H1 (cell line): ENCODE data around the gene MICALL2. TPM values are rescaled to one million over a fixed set of nuclear protein-coding genes. Genes with fewer than 3 reads are reported as not detected.

Experiments
- CTCF ChIA-PET: fragments of 300-600 bp; sonication (Branson Sonifier 250); formaldehyde crosslinking; loops from one replicate; lab custom pipeline; 2021; ENCODE audit not compliant: partially characterized antibody; lab: Charles Lee
- POLR2A ChIA-PET: fragments of 300-600 bp; sonication (Branson Sonifier 250); formaldehyde crosslinking; loops from one replicate; lab custom pipeline; 2021; ENCODE audit warnings: inconsistent platforms; ENCODE audit not compliant: partially characterized antibody; lab: Charles Lee
- DNase-seq, 2 experiments: peaks; one replicate each; pipeline versions ENCODE4 v3.0.0 to v3.0.0-alpha.2; 2010 to 2022; ENCODE audit warnings: low spot score in 2 of 2, low read depth in 1 of 2, mixed read lengths in 1 of 2
- FAIRE-seq: peaks from 2 replicates; lab custom pipeline; 2011; peaks lifted over from hg19 to GRCh38; lab: Jason Lieb, UNC
- H2AFZ ChIP-seq: 2 replicates; pipeline ENCODE4 v1.8.1; 2012; ENCODE audit warnings: low read length, inconsistent platforms
- H2AK5ac ChIP-seq: 2 replicates; pipeline ENCODE4 v1.6.1; 2013; ENCODE audit warnings: low read depth, low read length
- H2BK120ac ChIP-seq: replicated peaks from 2 replicates; pipeline ENCODE3; 2013; ENCODE audit warnings: low read depth, low read length, inconsistent platforms
- H2BK12ac ChIP-seq: 2 replicates; pipeline ENCODE4 v1.6.1; 2013; ENCODE audit warnings: low read depth, low read length
- H2BK15ac ChIP-seq: 2 replicates; pipeline ENCODE4 v1.6.1; 2013; ENCODE audit warnings: low read length
- H2BK20ac ChIP-seq: 2 replicates; pipeline ENCODE4 v1.6.1; 2013; ENCODE audit warnings: low read length
- H2BK5ac ChIP-seq: 2 replicates; pipeline ENCODE4 v1.6.1; 2013; ENCODE audit warnings: low read depth, low read length
- H3K14ac ChIP-seq: 2 replicates; pipeline ENCODE4 v1.6.1; 2013; ENCODE audit warnings: inconsistent platforms; ENCODE audit not compliant: insufficient read length
- H3K18ac ChIP-seq: 2 replicates; pipeline ENCODE4 v1.6.1; 2013; ENCODE audit warnings: low read length; ENCODE audit errors: extremely low read depth
- H3K23ac ChIP-seq: 2 replicates; pipeline ENCODE4 v1.6.1; 2013; ENCODE audit warnings: inconsistent platforms; ENCODE audit not compliant: insufficient read length
- H3K23me2 ChIP-seq: 2 replicates; pipeline ENCODE4 v1.6.1; 2013; ENCODE audit warnings: low read depth, low read length
- H3K27ac ChIP-seq: 2 replicates; pipeline ENCODE4 v1.6.1; 2011; ENCODE audit warnings: low read depth, low read length, inconsistent platforms
- H3K27me3 ChIP-seq, 4 experiments: replicated peaks in 1 of 4; 1 replicate in 1 of 4; 2 replicates in 3 of 4; pipeline versions ENCODE4 v1.6.1 to v1.8.1; 2011 to 2013; ENCODE audit warnings: low read length in 3 of 4, mild to moderate bottlenecking in 3 of 4, inconsistent platforms in 2 of 4, mixed read lengths in 2 of 4, moderate library complexity in 1 of 4; ENCODE audit not compliant: control insufficient read depth in 3 of 4, insufficient read depth in 3 of 4; ENCODE audit errors: extremely low read depth in 1 of 4
- H3K36me3 ChIP-seq, 4 experiments: 2 replicates each; pipeline versions ENCODE4 v1.6.1 to v1.8.1; 2011 to 2013; ENCODE audit warnings: mild to moderate bottlenecking in 4 of 4, low read length in 3 of 4, moderate library complexity in 2 of 4, control low read depth in 1 of 4, inconsistent platforms in 1 of 4; ENCODE audit not compliant: insufficient read depth in 4 of 4, control insufficient read depth in 2 of 4
- H3K4ac ChIP-seq: replicated peaks from 2 replicates; pipeline ENCODE3; 2013; ENCODE audit warnings: low read length, low read depth, mixed read lengths, inconsistent platforms; ENCODE audit not compliant: insufficient read length
- H3K4me1 ChIP-seq, 4 experiments: replicated peaks in 1 of 4; 1 replicate in 1 of 4; 2 replicates in 3 of 4; pipeline versions ENCODE4 v1.6.1 to v1.8.1; 2011 to 2013; ENCODE audit warnings: low read length in 3 of 4, inconsistent platforms in 2 of 4, mixed read lengths in 1 of 4; ENCODE audit not compliant: insufficient read depth in 4 of 4, control insufficient read depth in 3 of 4
- H3K4me2 ChIP-seq, 2 experiments: 2 replicates each; pipeline versions ENCODE4 v1.6.1 to v1.8.1; 2011 to 2013; ENCODE audit warnings: low read depth in 2 of 2, low read length in 2 of 2, control low read depth in 1 of 2, inconsistent platforms in 1 of 2, mild to moderate bottlenecking in 1 of 2; ENCODE audit not compliant: insufficient read depth in 1 of 2
- H3K4me3 ChIP-seq, 4 experiments: fragments of 200-600, 300-600 bp in 1 of 4; sonication (generic), shearing (Covaris generic), sonication (Bioruptor Twin) in 1 of 4; 2 replicates each; pipeline versions ENCODE4 v1.5.1 to v1.8.1; 2011 to 2016; ENCODE audit warnings: low read length in 4 of 4, low read depth in 3 of 4, control low read depth in 2 of 4, inconsistent platforms in 2 of 4, mild to moderate bottlenecking in 2 of 4, mixed read lengths in 1 of 4, moderate library complexity in 1 of 4; ENCODE audit not compliant: insufficient read depth in 2 of 4; ENCODE audit errors: extremely low read depth in 1 of 4
- H3K56ac ChIP-seq: replicated peaks from 2 replicates; pipeline ENCODE3; 2013; ENCODE audit warnings: low read depth, mild to moderate bottlenecking, mixed read lengths, low read length, inconsistent platforms; ENCODE audit not compliant: insufficient read length
- H3K79me1 ChIP-seq: 2 replicates; pipeline ENCODE4 v1.6.1; 2013; ENCODE audit warnings: low read depth, low read length, control low read depth
- H3K79me2 ChIP-seq, 2 experiments: 2 replicates each; pipeline versions ENCODE4 v1.6.1 to v1.8.1; 2012 to 2013; ENCODE audit warnings: low read length in 2 of 2, mild to moderate bottlenecking in 2 of 2, inconsistent platforms in 1 of 2; ENCODE audit not compliant: insufficient read depth in 2 of 2, control insufficient read depth in 1 of 2
- H3K9ac ChIP-seq, 4 experiments: replicated peaks in 1 of 4; 1 replicate in 1 of 4; 2 replicates in 3 of 4; pipeline versions ENCODE4 v1.6.1 to v1.8.1; 2011 to 2013; ENCODE audit warnings: low read depth in 3 of 4, low read length in 3 of 4, control low read depth in 2 of 4, mild to moderate bottlenecking in 2 of 4, moderate library complexity in 2 of 4, inconsistent platforms in 1 of 4; ENCODE audit errors: extremely low read depth in 1 of 4
- H3K9me3 ChIP-seq, 2 experiments: 2 replicates each; pipeline versions ENCODE4 v1.6.1 to v1.8.1; 2012 to 2013; ENCODE audit warnings: mild to moderate bottlenecking in 2 of 2, moderate library complexity in 2 of 2, control low read depth in 1 of 2, inconsistent platforms in 1 of 2, low read depth in 1 of 2, low read length in 1 of 2, mixed read lengths in 1 of 2; ENCODE audit not compliant: insufficient read depth in 2 of 2
- H4K20me1 ChIP-seq, 2 experiments: replicated peaks in 1 of 2; 2 replicates each; pipeline versions ENCODE3 to v1.8.1; 2011 to 2013; ENCODE audit warnings: inconsistent platforms in 2 of 2, low read length in 2 of 2, mild to moderate bottlenecking in 1 of 2; ENCODE audit not compliant: insufficient read depth in 2 of 2, control insufficient read depth in 1 of 2
- H4K5ac ChIP-seq: 2 replicates; pipeline ENCODE4 v1.6.1; 2013; ENCODE audit warnings: low read length, low read depth, mixed read lengths, inconsistent platforms; ENCODE audit not compliant: insufficient read length
- H4K8ac ChIP-seq: 2 replicates; pipeline ENCODE4 v1.8.0; 2013; ENCODE audit warnings: mild to moderate bottlenecking, moderate library complexity, low read length, inconsistent platforms; ENCODE audit not compliant: insufficient read depth; ENCODE audit errors: extremely low read depth
- H4K91ac ChIP-seq: replicated peaks from 2 replicates; pipeline ENCODE3; 2013; ENCODE audit warnings: low read length, mixed read lengths, inconsistent platforms; ENCODE audit not compliant: insufficient read length
- ASH2L ChIP-seq: fragments of 200-600, 300-600 bp; sonication (generic); IDR thresholded peaks from one replicate; pipeline ENCODE4 v1.7.1; 2017; ENCODE audit warnings: low read length
- CHD1 ChIP-seq: IDR thresholded peaks from 2 replicates; pipeline ENCODE4 v1.6.1; 2012; ENCODE audit warnings: low read depth, low read length, improper control_type of control experiment
- CHD2 ChIP-seq: IDR thresholded peaks from 2 replicates; pipeline ENCODE4 v1.6.1; 2012; ENCODE audit warnings: low read length, improper control_type of control experiment
- CREB1 ChIP-seq: IDR thresholded peaks from 2 replicates; pipeline ENCODE4 v1.6.1; 2012; ENCODE audit warnings: inconsistent platforms
- CTBP2 ChIP-seq: IDR thresholded peaks from 2 replicates; pipeline ENCODE4 v1.7.0; 2011; ENCODE audit warnings: borderline replicate concordance, mild to moderate bottlenecking, moderate library complexity, mixed read lengths, low read length; ENCODE audit not compliant: insufficient read depth, insufficient read length
- EGR1 ChIP-seq: IDR thresholded peaks from 2 replicates; pipeline ENCODE4 v1.6.1; 2011; ENCODE audit warnings: low read depth, low read length, borderline replicate concordance
- EZH2 ChIP-seq: fragments of 200-600 bp; sonication (generic); IDR thresholded peaks from 2 replicates; pipeline ENCODE4 v1.7.1; 2012; ENCODE audit warnings: low read depth, mild to moderate bottlenecking, moderate library complexity, low read length, inconsistent platforms; ENCODE audit not compliant: severe bottlenecking
- FOSL1 ChIP-seq: IDR thresholded peaks from 2 replicates; pipeline ENCODE4 v1.6.1; 2011; ENCODE audit warnings: mild to moderate bottlenecking, low read depth, low read length, moderate library complexity; ENCODE audit not compliant: insufficient read depth
- HDAC2 ChIP-seq, 2 experiments: fragments of 300-600 bp in 1 of 2; sonication (generic) in 1 of 2; IDR thresholded peaks; 2 replicates each; pipeline ENCODE4 v1.6.1; 2011 to 2012; ENCODE audit warnings: low read depth in 2 of 2, low read length in 2 of 2, mild to moderate bottlenecking in 2 of 2, moderate library complexity in 2 of 2, borderline replicate concordance in 1 of 2, inconsistent platforms in 1 of 2
- PHF8 ChIP-seq: fragments of 200-600 bp; sonication (generic); conservative IDR thresholded peaks from 2 replicates; pipeline ENCODE4 v1.7.1; 2012; ENCODE audit warnings: low read depth, mild to moderate bottlenecking, inconsistent platforms, low read length, moderate library complexity
- RBBP5 ChIP-seq: IDR thresholded peaks from 2 replicates; pipeline ENCODE4 v1.7.1; 2012; ENCODE audit warnings: low read depth, mild to moderate bottlenecking, inconsistent platforms, low read length, moderate library complexity, borderline replicate concordance
- SIN3A ChIP-seq, 2 experiments: IDR thresholded peaks in 1 of 2; conservative IDR thresholded peaks in 1 of 2; 2 replicates each; pipeline ENCODE4 v1.6.1; 2011 to 2012; ENCODE audit warnings: low read length in 2 of 2, improper control_type of control experiment in 1 of 2, low read depth in 1 of 2, mild to moderate bottlenecking in 1 of 2
- SIX5 ChIP-seq: IDR thresholded peaks from 2 replicates; pipeline ENCODE4 v1.6.1; 2011; ENCODE audit warnings: mild to moderate bottlenecking, low read depth, low read length
- SP4 ChIP-seq: IDR thresholded peaks from 2 replicates; pipeline ENCODE4 v1.6.1; 2012; ENCODE audit warnings: low read length, inconsistent platforms
- WGBS, 2 experiments: shearing (Covaris generic) in 1 of 2; methylation state at CpG; one replicate each; pipeline versions ENCODE4 v1.1.6 to v1.1.7; 2013 to 2015; ENCODE audit warnings: low lambda C conversion rate in 2 of 2, mixed read lengths in 2 of 2, inconsistent platforms in 1 of 2, low coverage in 1 of 2, missing lambda C conversion rate in 1 of 2; ENCODE audit not compliant: insufficient replicate concordance in 2 of 2, insufficient coverage in 1 of 2, insufficient read length in 1 of 2; ENCODE audit errors: extremely low coverage in 1 of 2, missing lambda C conversion rate in 1 of 2; 5-methylcytosine and 5-hydroxymethylcytosine counted together
- polyA plus RNA-seq, 7 experiments: library from polyadenylated mRNA; depleted of rRNA in 3 of 7; stranded (reverse) in 5 of 7; unstranded in 2 of 7; fragments of >200 nt in 5 of 7; fragments of 200-250 nt in 2 of 7; gene quantifications; 1 replicate in 5 of 7; 2 replicates in 1 of 7; 4 replicates in 1 of 7; pipeline versions ENCODE4 v1.2.1 to v1.2.3, GENCODE V29; 2011 to 2013; ENCODE audit warnings: missing spikeins in 2 of 7, mixed read lengths in 2 of 7
- total RNA-seq: library from RNA; stranded (reverse); fragmentation: NEBNext Ultra II Directional; extraction: Animal tissue kit (Norgen Biotek cat#: 25700); gene quantifications from 2 replicates; pipeline ENCODE4 v1.2.1, GENCODE V29; 2021

Gene MICALL2
- total and polyA plus RNA-seq, 2 of the 8 experiments (the other 6 are each of a cell fraction or from before 2014, with no cell fraction given), result 5.3 to 8.5 TPM

DNA sequence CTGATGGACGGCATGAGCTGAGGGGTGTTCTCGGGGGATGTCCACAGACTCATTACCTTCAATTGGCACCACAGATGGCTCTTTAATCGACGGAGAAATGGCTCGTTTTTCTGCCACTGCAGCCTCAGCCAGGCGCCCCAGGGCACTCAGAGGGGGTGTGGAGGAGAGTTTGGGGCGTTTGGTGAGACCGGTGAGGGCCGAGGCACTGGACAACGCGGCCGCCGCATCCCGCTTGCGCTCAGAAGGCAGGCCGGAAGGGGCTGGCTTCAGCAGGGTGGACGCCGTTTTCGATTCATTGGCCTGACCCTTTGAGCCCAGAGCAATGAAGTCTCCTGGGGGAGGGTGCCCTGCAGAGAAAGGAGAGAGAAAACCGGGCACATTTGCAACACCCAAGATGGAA lies 43.6 kb upstream of the MICALL2 start:
- Histone ChIP-seq H2BK15ac (no peak overlapping the region), H3K9me3 (no peaks in the 10 kb centered on the region), H2AK5ac (no peak overlapping the region), H3K4ac (no peak overlapping the region), H2BK20ac (no peak overlapping the region), H3K4me1 (peaks cover 3 to 15% (median 9%) of the 10 kb centered on the region in 4 experiments; a peak in 6 of 7 replicates), H4K5ac (no peak overlapping the region), H3K18ac (no peak overlapping the region), H4K91ac (no peak overlapping the region), H3K27me3 (no peaks in the 10 kb centered on the region), H3K9ac (no peak overlapping the region; a peak in 1 of 7 replicates), H3K36me3 (peaks cover 9 to 36% (median 26%) of the 10 kb centered on the region in 4 experiments; a peak in 7 of 8 replicates), H3K14ac (no peak overlapping the region), H4K8ac (no peak overlapping the region), H3K4me2 (peak overlapping the region; percentile 66 to 100), H3K79me2 (peaks cover 10 to 29% of the 10 kb centered on the region in 2 experiments; a peak in 3 of 4 replicates), H2BK12ac (no peak overlapping the region), H3K23me2 (peaks cover 5% of the 10 kb centered on the region; the same call in 1 of the 2 replicates), H3K4me3 (peak overlapping the region; percentile 55 to 98 (median 86); a peak in 7 of 8 replicates), H3K56ac (no peak overlapping the region), H4K20me1 (peaks cover 12 to 24% of the 10 kb centered on the region in 2 experiments), H3K27ac (no peak overlapping the region), H2BK5ac (no peak overlapping the region), H2BK120ac (no peak overlapping the region), H3K79me1 (peaks cover 14% of the 10 kb centered on the region; the same call in 1 of the 2 replicates), H2AFZ (no peak overlapping the region), H3K23ac (no peak overlapping the region)
- no peak for DNase-seq
- FAIRE-seq, result no peak
- ChIA-PET CTCF (interaction anchor here (1.0 to 1.4 kb wide), 5 partner anchors 14 to 60 kb away, joined by 3 to 4 read pairs (median 3); no protein-coding TSS in a partner anchor), POLR2A (interaction anchor here (0.9 to 1.9 kb wide), 3 partner anchors 9 to 43 kb away, joined by 3 to 9 read pairs (median 4); no protein-coding TSS in a partner anchor)
- WGBS, 2 experiments, result 93% methylated on average over 12 of the region's 20 CpGs; no CpG with 5 or more reads in 1 of the 2 experiments
- TF ChIP-seq EZH2 (no peak), PHF8 (no peak), CHD2 (no peak), SP4 (no peak), CREB1 (no peak), SIN3A (conservative IDR thresholded peaks at IDR 0.05 in 1 of 2, IDR thresholded peaks at IDR 0.05 in 1 of 2; ENCODE audit: low read depth in 1 of 2, low read length in 2 of 2) (no peak), SIX5 (no peak), FOSL1 (no peak), RBBP5 (no peak), EGR1 (no peak), CTBP2 (no peak), CHD1 (no peak), ASH2L (no peak), HDAC2 (IDR thresholded peaks at IDR 0.05; ENCODE audit: borderline replicate concordance in 1 of 2, low read depth in 2 of 2, low read length in 2 of 2) (no peak)
